Psoas muscle (tissue), 8 donors: Measurements from ENCODE around the gene KIRREL3. TPM values are rescaled to one million over a fixed set of nuclear protein-coding genes. Genes with fewer than 3 reads are reported as not detected.

ENCODE experiments used
- ATAC-seq, 4 donors: fragments of 200-7000 bp; cut with Tn5 transposase; one replicate each; pipeline ENCODE4 v1.9.1; 2020; ENCODE audit warnings: moderate library complexity in 3 of 4, mild to moderate bottlenecking in 2 of 4
- DNase-seq, 2 donors: peaks; one replicate each; pipeline ENCODE4 v3.0.0-alpha.2; 2020
- H3K27ac ChIP-seq: fragments of 200-600 bp; one replicate; pipeline ENCODE4 v1.8.0; 2022
- H3K27me3 ChIP-seq, 3 donors: fragments of 200-600 bp in 1 of 3; one replicate each; pipeline versions ENCODE4 v1.6.1 to v1.8.0; 2013 to 2022; ENCODE audit warnings: low read length in 2 of 3, mild to moderate bottlenecking in 2 of 3, moderate library complexity in 1 of 3; ENCODE audit not compliant: insufficient read depth in 3 of 3
- H3K36me3 ChIP-seq, 2 donors: fragments of 200-600 bp in 1 of 2; one replicate each; pipeline versions ENCODE4 v1.6.1 to v1.8.0; 2013 to 2022; ENCODE audit warnings: low read depth in 1 of 2, mild to moderate bottlenecking in 1 of 2, moderate library complexity in 1 of 2; ENCODE audit not compliant: insufficient read depth in 1 of 2
- H3K4me1 ChIP-seq: fragments of 200-600 bp; one replicate; pipeline ENCODE4 v1.8.0; 2022
- H3K4me3 ChIP-seq: fragments of 200-600 bp; one replicate; pipeline ENCODE4 v1.8.0; 2022; ENCODE audit warnings: mild to moderate bottlenecking
- H3K9me3 ChIP-seq: fragments of 200-600 bp; one replicate; pipeline ENCODE4 v1.8.0; 2022
- CTCF ChIP-seq: fragments of 200-600 bp; IDR thresholded peaks from one replicate; pipeline ENCODE4 v1.8.0; 2022; ENCODE audit warnings: antibody characterized with exemption
- WGBS, 3 donors: extraction: QIAGEN DNeasy Blood & Tissue Kit; methylation state at CpG; one replicate each; pipeline versions ENCODE4 v1.1.6 to v1.1.7; 2013; 5-methylcytosine and 5-hydroxymethylcytosine counted together
- intact Hi-C, 2 donors: fragments of 100-400 bp; cut with DNase I; formaldehyde crosslinking; loops; one replicate each; pipeline versions ENCODE4 v1.11.0 to v1.14.2; 2022
- polyA plus RNA-seq, 3 donors: library from polyadenylated mRNA; stranded (reverse); fragments of 200-250 nt; gene quantifications; one replicate each; pipeline ENCODE4 v1.2.3, GENCODE V29; 2013
- total RNA-seq, 4 donors: library from RNA; stranded (reverse); fragmentation: NEBNext Ultra II Directional in 2 of 4; extraction: Animal tissue kit (Norgen Biotek cat#: 25700) in 2 of 4; gene quantifications; one replicate each; pipeline versions ENCODE4 v1.2.1 to v1.2.4, GENCODE V29; 2021 to 2023
- donor health status: healthy with polysubstance abuse.
- donor health status: DM: no; HTN: no; CAD: no; lungs with moderate emphysema.
- donor health status: Bipolar disorder and iron deficiency.
- donor health status: healthy.
- donor health status: DM: yes; HTN: yes; CAD: no.
- donor health status: DM: no; HTN: no; CAD: no.
- donor health status: DM: no; HTN: no; CAD: no.
- donor health status: DM: yes; HTN: yes; CAD: no.

Gene KIRREL3
- total and polyA plus RNA-seq, 7 donors = 0.04 TPM; not detected in 6

GRCh38 chr11:126564566-126564965, 436.0 kb downstream of the KIRREL3 start:
- Histone ChIP-seq H3K4me3 (no peak overlapping the region), H3K9me3 (no peaks in the 10 kb centered on the region), H3K4me1 (no peaks in the 10 kb centered on the region), H3K27ac (no peak overlapping the region), H3K36me3 (no peaks in the 10 kb centered on the region), H3K27me3 (peaks cover 0 to 19% (median 4%) of the 10 kb centered on the region in 3 donors)
- intact Hi-C loops = no loop called here
- DNase-seq (no peak), ATAC-seq (no peak)
- no peak for TF ChIP-seq CTCF
- WGBS, 3 donors = 6 to 10% (median 8%) methylated on average over 9 of the region's 9 CpGs

GRCh38 chr11:126561327-126561893, 439.2 kb downstream of the KIRREL3 start:
- no peak overlapping the region for H3K4me3 ChIP-seq
- no peak for TF ChIP-seq CTCF
- no peaks in the 10 kb centered on the region for H3K9me3 ChIP-seq
- H3K4me1 ChIP-seq = no peaks in the 10 kb centered on the region
- intact Hi-C loops = no loop called here
- no peaks in the 10 kb centered on the region for H3K36me3 ChIP-seq
- H3K27me3 ChIP-seq = peaks cover 0 to 11% (median 3%) of the 10 kb centered on the region in 3 donors
- 27 to 33% (median 27%) methylated on average over 8 of the region's 8 CpGs for WGBS, 3 donors
- DNase-seq (no peak), ATAC-seq (no peak)
- H3K27ac ChIP-seq = no peak overlapping the region

GRCh38 chr11:126560221-126560620, 440.3 kb downstream of the KIRREL3 start:
- 61 to 69% (median 65%) methylated on average over 4 of the region's 4 CpGs for WGBS, 3 donors
- H3K27ac ChIP-seq = no peak overlapping the region
- TF ChIP-seq CTCF = no peak
- intact Hi-C loops = no loop called here
- no peaks in the 10 kb centered on the region for H3K4me1 ChIP-seq
- no peaks in the 10 kb centered on the region for H3K36me3 ChIP-seq
- no peaks in the 10 kb centered on the region for H3K9me3 ChIP-seq
- no peak for DNase-seq
- H3K4me3 ChIP-seq = no peak overlapping the region
- no peak for ATAC-seq
- peaks cover 0 to 11% (median 3%) of the 10 kb centered on the region in 3 donors for H3K27me3 ChIP-seq

- Histone ChIP-seq H3K9me3 (no peaks in the 10 kb centered on the region), H3K4me3 (no peak overlapping the region), H3K36me3 (no peaks in the 10 kb centered on the region), H3K27ac (no peak overlapping the region), H3K4me1 (no peaks in the 10 kb centered on the region), H3K27me3 (peaks cover 0 to 26% (median 5%) of the 10 kb centered on the region in 3 donors)
- 54 to 55% (median 55%) methylated on average over 20 of the region's 20 CpGs for WGBS, 3 donors
- no peak for TF ChIP-seq CTCF
- intact Hi-C loops = no loop called here
- ATAC-seq = no peak
- DNase-seq = no peak
Measured at GRCh38 chr11:126548581-126549550, 451.7 kb downstream of the KIRREL3 start.
